Lower leg skin (tissue), 3 donors: ENCODE results near the gene BBS7.

ENCODE experiments used
- CTCF ChIP-seq, 3 donors: fragments of 450-650 bp; IDR thresholded peaks; one replicate each; pipeline ENCODE4 v1.5.1; 2016; ENCODE audit warnings: antibody characterized with exemption in 3 of 3, mild to moderate bottlenecking in 3 of 3, moderate library complexity in 2 of 3
- POLR2A ChIP-seq, 2 donors: fragments of 450-650 bp; IDR thresholded peaks; one replicate each; pipeline ENCODE4 v1.6.1; 2016 to 2017; ENCODE audit warnings: antibody characterized with exemption in 2 of 2, mild to moderate bottlenecking in 1 of 2, moderate library complexity in 1 of 2

GRCh38 chr4:121885115-121885514 is 14.8 kb upstream of the BBS7 start:
- TF ChIP-seq POLR2A (IDR thresholded peaks at IDR 0.05) (no peak), CTCF (IDR thresholded peaks at IDR 0.05) (no peak)
